Left hindlimb (tissue), 1 donor: Measurements from ENCODE around the gene SLC9A7.

ENCODE experiments used
- DNase-seq: peaks from one replicate; pipeline ENCODE4 v3.0.0-alpha.2; 2018

SLC9A7 gene

DNA sequence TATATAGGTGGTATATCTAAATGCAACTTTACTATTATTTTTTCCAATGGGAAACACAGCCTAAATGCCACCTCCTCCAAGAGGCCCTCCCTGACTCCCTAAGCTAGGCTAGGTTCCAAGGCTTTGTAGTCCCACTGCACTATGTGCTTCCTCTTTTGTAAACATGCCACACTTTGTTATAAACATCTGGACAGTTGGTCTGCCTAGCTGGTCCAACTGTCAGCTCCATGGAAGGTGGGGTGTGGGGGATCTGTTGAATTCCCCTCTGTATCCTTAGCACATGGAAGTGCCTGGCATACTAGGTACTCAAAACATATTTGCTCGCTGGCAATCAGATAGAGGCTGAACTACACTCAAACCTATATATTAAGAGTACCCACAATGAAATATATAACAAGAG lies 63.4 kb downstream of the SLC9A7 start:
- no peak for DNase-seq

DNA sequence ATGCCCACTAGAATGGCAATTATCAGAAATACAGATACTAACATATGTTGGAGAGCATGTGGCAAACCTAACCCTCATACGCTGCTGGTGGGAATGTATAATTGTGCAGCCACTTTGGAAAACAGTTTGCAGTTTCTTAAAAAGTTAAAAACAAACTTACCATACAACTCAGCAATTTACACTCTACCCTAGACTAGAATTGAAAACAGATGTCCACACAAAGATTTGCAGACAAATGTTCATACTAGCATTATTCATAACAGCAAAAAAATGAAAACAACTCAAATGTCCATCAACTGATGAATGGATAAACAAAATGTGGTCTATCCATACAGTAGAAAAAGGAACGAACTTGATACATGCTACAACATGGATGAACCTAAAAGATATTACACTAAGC lies 64.4 kb downstream of the SLC9A7 start:
- DNase-seq: no peak

DNA sequence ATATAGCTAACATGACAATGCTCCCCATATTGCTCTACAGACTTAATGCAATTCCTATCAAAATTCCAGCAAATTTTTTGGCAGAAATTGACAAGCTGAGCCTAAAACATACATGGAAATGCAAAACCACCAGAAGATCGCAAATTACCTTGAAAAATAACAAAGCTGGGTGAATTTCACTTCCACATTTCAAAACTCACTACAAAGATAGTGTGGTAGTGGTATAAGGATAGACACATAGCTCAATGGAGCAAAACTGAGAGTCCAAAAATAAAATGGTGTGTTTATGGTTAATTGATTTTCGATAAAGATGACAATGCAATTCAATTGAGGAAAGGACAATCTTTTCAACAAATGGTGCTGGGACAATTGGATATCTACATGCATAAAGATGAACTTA lies 65.8 kb downstream of the SLC9A7 start:
- no peak for DNase-seq

DNA sequence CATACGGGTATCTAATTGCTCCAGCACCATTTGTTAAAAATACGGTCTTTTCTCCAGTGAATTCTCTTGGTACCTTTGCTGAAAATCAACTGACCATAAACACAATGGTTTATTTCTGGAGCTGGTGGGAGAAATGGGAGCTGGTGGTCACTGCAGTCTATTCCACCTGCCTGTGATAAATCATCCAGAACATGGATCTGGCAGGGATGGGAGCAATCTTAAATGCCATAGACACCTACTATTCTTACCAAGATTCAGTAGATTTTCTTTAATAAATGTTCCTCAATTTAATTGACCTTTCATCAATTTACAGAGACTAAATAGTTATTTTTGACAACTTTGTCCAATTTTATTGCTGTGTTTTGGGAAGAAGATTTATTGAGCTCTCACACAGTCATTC lies 68.1 kb downstream of the SLC9A7 start:
- no peak for DNase-seq

DNA sequence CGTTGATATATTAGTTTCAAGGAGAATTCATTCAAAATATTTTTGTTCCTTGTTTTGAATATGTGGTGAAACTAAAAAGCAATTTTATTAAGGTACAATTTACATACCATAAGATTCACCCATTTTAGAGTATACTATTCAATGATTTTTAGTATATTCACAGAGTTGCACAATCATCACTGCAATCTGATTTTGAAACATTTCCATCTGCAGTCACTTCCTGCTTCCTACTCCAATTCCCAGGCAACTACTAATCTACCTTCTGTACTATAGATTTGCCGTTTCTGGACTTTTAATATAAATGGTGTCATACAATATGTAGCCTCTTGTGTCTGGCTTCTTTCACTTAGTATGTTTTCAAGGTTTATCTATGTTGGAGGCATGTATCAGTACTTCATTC lies 71.3 kb downstream of the SLC9A7 start:
- DNase-seq: no peak

DNA sequence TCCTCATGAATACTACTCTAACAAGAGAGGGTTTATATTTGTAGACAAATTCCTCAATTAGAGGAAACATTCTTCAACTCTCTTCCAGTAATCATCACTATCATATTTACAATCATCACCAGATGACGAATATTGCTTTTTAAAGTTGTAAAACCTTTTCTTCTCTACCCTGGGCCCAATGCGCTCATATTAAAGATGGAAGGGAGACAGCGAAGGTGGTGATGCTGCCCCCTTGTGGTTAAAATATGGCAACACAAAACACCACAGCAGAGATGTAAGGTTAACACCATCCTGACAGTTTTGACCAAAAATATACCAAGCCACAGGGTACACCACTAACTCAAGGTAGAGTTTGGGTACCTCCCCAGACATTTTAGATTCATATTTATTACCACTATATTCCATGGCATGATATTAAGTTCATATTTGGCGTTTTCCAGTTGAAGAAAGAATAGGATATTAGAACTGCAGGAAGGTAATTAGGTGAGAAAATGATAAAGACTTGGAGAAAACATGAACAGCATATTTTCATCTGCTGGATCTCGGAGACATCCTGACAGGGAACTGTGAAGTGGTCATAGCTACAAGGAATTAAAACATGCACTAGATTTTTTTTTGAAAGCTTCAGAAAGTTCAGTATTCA lies 72.8 kb downstream of the SLC9A7 start:
- DNase-seq: no peak

DNA sequence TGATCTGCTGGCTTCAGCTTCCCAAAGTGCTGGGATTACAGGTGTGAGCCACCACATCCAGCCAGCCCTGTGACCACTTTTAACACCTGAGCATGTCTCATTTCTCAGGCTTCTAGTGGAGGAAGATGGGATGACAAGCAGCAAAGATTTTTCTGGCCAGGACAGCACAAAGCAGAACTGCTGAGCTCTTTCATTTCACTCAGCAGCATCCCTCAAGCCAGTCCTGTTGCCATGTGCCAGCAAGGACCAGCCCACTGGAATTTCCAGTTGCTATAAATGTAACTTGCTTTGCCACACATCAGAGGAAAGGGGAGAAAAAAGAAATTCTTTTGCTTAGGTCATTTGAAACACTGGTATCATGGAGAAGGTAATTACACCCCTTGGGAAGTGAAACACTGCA lies 75.9 kb downstream of the SLC9A7 start:
- peak; percentile 27 for DNase-seq

DNA sequence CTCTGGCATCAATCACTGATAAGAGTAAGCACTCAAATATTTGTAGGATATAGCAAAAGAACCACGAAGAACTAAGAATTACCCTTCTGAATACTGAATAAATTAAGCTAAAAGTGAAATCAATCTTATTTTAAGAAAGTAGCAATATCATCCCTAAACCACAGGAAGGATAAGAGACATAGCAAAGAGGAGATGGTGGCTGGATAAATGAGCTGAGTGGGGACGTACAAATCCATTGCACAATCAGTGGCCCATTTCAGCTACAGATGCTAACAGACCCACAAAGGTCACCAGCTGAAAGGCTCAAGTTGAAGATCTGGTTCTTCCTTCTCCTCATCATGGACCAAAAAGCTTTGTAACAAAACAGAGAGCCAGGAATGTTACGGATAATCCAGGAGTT lies 77.1 kb downstream of the SLC9A7 start:
- DNase-seq: no peak

DNA sequence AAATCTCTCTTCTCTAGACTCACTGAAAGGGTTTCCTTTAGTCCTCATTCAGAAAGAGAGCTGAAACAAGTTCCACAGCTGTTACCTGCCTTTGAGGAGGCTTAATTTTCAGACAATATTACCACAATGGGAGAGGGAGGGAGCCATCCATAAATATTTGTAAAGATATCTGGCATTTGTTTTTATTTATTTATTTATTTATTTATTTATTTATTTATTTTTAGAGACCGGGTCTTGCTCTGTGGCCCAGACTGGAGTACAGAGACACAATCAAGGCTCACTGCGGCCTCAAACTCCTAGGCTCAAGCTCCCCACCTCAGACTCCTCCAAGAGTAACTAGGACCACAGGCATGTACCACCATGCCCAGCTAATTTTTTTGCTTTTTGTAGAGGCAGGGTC lies 80.7 kb downstream of the SLC9A7 start:
- no peak for DNase-seq

DNA sequence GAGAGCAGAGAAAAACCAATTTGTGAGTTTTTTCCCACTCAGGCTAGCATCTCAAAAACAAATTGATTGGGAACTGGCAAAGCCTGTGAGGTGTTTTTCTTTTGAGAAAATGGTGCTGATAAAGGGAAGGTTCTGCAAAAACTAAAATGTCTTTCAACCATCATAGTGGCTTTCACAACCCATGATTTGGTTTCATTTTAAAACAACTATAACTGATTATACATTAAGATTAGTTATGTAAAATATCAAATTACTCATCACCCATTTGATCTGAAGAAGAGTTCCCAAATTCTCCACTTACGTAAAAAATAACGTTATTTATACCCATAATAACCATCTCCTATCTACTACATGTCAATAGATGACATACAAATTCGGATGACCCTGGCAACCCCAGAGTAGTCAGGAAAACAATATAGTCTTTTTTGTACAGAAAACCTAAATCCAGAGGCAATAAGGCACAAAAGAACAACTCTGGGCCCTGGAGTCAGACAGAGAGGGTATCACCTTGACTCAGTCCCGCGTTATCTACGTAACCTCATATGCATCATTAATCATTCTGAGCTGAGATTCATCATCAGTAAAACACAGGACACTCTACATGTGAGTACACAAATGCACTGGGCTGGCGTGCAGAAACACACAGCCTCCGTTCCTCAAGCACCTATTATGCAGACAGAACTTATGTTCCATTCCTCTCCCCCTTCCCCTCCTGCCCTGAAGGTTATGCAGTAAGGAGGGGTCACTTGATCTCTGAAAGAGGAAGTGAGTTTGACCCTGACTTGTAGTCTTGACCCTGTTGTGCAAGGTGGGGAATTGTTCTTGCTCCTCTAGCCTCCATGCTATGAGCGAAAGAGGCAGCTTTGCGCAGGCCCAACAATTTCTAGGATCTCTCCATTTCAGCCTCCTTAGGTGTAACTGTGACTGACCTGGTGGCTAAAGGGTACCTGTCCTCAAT lies 82.2 kb downstream of the SLC9A7 start:
- DNase-seq: no peak

DNA sequence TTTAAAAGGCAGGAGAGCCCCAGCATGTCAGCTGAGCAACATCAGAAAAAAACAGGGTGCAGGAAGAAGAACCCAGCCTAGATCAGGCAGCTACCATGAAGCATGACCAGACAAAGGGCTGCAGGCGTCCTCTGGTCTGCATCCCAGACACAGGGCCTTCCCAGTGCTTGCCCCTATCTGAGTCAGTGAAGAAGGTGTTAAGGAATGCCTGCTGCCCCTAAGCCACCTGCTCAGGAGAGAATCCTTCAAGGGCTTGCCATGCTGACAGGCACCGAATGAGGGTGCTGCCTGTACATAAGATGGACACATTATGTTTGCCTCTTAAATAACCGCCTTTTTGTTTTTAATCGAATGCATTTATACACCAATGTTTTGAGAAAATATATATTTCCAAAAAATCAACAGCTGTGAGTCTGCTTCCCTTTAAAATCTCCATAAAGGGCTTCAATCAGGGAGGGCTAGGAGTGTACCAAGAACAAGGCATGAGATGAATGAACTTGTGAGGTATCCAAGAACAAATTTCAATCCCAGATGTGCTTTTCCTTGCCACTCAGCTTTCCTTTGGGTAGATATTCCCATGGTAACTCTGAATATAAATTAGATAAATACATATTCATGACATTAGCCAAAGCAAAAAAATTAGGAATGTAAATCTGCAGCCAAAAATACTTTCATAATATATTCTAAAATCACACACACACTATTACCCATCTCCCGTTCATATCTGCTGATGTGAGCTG lies 85.1 kb downstream of the SLC9A7 start:
- DNase-seq: no peak

DNA sequence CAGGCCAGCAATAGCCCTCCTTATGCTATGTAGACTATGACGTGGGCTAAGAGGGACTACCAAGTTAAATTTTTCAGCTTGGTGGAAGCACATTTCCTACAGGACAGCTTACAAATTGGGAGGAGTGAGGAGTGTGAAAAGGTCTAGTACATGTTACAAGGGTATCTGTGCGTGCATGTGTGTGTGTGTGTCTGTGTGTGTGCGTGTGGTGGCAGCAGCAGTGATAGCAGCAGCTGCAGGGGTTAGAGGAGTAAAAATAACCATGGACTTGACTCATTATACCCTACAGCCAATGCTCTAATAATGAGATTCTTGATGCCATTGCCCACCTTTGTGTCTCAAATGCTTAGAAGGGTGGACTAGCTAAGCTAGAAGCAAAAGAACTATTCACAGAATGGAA lies 88.6 kb downstream of the SLC9A7 start:
- DNase-seq: no peak

DNA sequence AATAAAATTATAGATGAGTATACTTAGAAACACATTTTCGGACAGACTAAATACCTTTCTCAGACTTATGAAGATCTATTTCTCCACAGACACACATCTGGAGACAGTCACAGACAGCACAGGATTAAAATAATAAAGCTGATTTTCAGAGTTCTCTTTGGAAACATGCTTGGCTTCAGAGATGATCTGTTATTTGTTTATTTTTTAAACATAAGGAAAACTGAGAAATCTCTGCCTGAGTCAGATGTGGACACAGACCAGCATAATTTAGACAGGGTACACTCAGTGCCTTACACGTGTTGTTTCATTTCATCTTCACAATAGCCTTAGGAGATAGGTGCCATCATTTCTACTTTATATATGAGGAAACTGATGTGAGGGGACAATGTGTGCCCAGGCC lies 92.1 kb downstream of the SLC9A7 start:
- DNase-seq: no peak

DNA sequence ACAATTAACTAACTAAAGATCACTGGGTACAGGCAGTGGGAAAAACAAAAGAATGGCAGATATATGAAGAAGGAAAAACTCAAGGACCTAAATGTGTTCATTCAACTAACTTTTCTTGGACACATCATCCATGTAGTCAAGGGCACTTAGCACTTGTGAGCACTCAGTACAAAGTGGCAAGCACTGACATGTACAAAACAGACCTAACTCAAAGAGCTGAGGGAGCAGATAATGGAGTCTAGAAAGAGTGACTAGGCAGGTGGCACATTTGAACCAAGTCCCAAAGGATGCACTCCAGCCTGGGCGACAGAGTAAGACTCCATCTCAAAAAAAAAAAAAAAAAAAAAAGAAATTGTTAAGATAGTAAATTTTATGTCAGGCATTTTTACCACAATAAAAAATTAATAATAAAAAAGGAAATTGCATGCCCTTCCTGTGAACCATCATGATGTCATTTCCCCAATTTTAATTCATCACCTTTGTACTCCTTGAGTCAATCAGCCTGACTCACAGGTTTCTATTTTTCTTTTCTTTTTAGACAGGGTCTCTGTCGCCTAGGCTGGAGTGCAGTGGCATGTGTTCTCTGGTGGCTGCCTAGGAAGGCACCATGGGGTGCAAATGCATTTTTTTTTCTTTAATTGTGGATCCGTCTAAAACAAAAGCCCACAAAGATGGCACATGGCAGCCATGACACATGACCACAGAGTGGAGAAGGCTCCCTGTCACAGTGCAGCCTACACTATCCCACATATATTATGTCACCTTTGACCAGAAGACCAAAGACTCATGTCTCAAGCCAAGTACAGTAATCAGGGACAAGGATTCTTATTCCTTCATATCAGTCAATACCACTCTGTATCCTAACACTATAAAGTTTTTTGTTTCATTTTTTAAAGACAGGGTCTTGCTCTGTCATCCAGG lies 93.4 kb downstream of the SLC9A7 start:
- DNase-seq: no peak

DNA sequence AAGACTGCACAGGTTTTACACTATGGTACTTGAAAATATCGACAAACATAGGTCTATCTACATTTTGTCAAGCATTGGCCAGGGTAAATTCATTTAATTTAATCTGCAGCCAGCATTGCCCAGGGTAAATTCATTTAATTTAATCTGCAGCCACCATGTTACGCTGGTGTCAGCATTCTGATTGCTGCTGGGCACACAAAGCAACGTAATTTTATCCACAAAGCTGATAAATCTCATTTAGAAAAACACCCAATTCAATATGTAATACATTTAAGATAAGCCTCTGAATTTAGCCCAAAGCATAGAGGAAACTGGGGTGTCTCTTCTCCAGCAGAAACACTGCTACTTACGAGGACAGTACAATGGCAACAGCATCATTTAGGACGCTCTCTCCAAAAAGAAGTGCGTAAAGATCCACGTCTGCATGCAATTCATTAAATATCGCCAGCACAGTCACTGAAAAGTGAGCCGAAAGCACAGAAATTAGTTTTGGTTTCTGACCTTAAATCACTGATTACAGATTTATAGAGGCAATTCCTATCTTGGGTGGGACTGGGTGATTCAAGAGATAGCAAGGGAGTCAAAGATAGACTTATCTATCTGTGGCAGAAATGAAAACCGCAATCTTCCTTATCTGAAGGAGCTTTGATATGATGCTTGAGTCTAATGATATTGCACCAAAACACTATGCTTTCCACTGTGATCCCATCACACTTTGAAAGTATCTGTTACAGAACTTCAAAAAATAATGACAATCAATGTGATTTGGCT lies 96.5 kb downstream of the SLC9A7 start:
- DNase-seq: no peak

DNA sequence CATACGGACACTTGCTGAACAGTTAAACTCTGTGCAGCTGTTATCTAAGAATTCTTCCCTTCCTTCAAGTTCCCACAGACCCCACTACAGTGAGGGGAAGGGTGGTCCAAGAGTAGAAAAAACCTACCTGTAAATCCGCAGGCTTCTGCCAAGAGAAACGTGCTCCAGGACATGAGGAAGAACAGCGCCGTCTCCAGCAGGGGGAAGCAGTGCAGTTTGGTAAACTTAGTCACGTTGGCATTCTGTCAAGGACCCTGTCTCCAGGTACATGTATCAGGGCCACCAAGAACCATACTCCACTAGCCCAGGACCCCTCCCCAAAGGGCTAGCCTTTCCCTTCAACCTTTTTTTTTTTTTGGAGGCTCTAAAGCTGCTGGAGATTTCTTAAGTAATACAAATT lies 105.4 kb downstream of the SLC9A7 start:
- no peak for DNase-seq

DNA sequence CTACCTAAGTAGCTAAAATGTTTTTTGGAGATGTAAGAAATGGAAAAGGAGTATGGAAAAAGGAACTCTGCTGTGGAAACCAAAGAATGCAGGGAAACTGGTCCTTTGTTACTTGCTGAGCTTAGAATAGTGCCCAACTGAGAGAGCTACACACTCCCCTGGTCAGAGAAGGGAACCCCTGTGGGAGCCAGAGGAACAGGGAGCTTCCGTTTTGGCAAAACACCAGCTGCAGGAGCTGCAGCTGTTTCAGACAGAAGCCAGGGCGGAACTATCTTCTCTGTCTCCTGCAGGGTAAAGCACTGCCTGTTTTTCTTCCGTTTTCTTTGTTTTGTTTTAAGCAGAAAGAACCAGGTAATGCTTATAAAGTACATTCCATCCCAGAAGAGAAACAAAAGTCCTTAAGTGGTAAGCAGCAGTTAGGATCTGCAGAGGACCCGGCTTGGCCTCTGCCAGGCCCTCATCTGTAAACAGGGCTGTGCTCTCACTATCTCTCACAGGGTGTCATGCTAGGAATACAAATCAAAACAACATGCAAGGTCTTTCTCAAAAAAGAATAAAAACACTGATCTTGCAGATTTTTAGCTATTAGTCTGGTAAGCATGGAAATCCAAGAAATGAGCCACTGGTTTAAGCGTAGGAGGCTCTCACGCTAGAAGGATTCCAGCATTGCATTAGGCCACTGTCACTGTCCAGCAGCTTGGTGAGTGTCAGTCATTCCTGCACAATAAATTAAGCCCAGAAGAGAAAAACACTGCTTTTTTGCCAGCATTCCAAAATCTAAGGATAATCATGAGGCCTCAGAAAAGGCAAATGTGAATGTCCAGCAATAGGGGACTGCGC lies 109.3 kb downstream of the SLC9A7 start:
- DNase-seq: no peak

DNA sequence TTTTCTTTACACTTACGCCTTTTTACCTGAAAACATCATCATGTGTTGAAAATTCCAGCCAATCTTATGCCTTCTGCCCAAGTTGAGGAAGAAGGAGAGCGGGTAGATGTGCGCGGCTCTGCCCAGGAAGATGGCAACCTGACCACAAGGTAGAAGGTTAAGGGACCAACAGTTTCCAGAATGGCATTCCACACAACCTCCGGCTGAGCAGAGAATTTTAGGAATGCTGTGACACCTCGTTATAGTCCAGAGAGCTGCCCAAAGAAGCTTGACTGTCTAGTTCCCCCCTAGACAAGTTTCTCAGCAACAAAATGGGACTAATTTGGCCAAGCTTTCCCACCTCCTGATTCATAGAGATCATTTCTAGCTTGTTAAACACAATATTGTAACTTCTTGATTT lies 110.3 kb downstream of the SLC9A7 start:
- no peak for DNase-seq

DNA sequence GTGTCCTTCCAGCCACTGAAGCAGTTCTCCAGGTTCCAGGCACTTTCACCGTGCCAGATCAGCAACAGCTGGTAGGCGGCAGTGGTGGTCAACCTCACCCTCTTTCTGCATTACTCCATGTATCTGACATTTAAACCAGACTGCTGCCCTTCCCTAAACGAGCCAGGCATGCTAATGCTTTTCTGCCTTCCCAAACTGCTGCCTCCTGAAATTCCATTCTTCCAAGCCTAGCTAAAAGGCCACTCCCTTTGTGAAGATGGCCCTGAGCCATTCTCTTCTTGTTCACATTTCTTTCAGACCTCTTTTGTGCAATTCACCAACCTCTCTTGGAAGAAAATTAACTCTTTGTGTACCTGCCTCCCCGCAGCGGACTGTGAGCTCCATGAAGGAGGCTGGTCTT lies 111.7 kb downstream of the SLC9A7 start:
- DNase-seq: no peak

DNA sequence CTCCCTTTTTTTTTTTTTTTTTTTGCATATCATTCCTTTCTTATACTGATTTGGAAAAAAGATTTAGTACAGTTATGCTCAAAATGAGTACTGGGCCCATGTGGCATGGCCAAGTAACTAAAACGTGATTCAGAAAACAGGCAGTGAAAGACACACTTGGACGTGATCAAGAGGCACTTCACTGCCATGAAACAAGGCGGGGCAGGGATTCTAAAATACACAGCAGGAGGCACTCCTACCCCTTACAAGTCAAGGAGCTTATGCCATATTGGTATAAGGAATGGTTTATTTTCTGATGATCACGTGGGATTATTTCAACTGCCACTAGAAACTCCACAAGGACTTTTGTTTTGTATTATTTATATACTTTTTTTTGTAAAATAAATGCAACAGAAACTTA lies 113.3 kb downstream of the SLC9A7 start:
- DNase-seq: no peak

DNA sequence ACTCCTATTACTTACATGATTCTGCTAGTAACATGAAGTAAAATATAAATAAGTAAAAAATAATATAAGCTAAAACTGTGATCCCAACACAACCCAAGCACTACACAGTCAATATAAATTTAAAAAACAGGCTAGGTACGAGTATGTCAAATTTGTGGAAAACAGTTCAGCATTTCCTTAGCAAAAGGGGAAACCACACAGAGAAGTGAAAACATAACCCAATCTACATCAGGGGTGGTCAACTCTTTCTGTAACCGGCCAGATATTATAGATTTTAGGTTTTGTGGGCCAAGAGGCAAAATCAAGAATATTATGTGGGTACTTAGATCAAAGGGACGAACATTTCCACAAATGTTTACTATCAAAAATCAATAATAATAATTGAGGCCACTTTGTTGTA lies 115.3 kb downstream of the SLC9A7 start:
- DNase-seq: no peak
